Stimulated activated effector memory CD8-positive, alpha-beta T cell treated with anti-CD3 and anti-CD28 coated beads, Interleukin-12 subunit alpha, Interleukin-12 subunit beta, amount 100 ng/mL, for 72 hours (primary cell): ENCODE measurements around the gene MKRN1.
"Not testable (repeated sequence)": the region's sequence is repeated elsewhere in the genome, so short reads cannot be mapped to it uniquely, and the experiment has no call there.

ENCODE experiments used
- ATAC-seq: fragments of 150-1000 bp; cut with Tn5 transposase; 2 replicates; pipeline ENCODE4 v1.10.0; 2021
- DNase-seq, 2 donors: peaks; one replicate each; pipeline ENCODE4 v3.0.0; 2021 to 2022; ENCODE audit warnings: low spot score in 2 of 2
- H3K27ac Mint-ChIP-seq: one replicate; pipeline ENCODE4 v1.8.0; 2022; ENCODE audit warnings: mild to moderate bottlenecking, mixed read lengths
- H3K36me3 Mint-ChIP-seq: one replicate; pipeline ENCODE4 v1.8.0; 2022; ENCODE audit warnings: mild to moderate bottlenecking, mixed read lengths
- H3K4me1 Mint-ChIP-seq: one replicate; pipeline ENCODE4 v1.8.0; 2022; ENCODE audit warnings: mixed read lengths
- H3K4me3 Mint-ChIP-seq: one replicate; pipeline ENCODE4 v1.8.0; 2022; ENCODE audit warnings: mild to moderate bottlenecking, mixed read lengths
- H3K9me3 Mint-ChIP-seq: one replicate; pipeline ENCODE4 v1.8.0; 2022; ENCODE audit warnings: mixed read lengths

Gene MKRN1

DNA sequence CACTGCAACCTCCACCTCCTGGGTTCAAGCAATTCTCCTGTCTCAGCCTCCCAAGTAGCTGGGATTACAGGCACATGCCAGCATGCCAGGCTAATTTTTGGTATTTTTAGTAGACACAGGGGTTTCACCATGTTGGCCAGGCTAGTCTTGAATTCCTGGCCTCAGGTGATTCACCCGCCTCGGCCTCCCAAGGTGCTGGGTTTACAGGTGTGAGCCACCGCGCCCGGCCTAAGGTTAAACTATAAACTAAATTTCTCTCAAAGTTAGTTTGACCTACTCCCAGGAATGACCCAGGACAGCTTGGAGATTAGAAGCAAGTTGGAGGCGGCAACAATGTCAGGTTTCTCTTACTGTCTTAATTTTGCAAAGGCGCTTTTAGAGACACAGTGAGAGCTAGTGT lies 18.5 kb upstream of the MKRN1 start:
- DNase-seq, H3K27ac Mint-ChIP-seq, ATAC-seq, H3K4me3 Mint-ChIP-seq, H3K4me1 Mint-ChIP-seq, H3K36me3 Mint-ChIP-seq, H3K9me3 Mint-ChIP-seq: not testable (repeated sequence)

DNA sequence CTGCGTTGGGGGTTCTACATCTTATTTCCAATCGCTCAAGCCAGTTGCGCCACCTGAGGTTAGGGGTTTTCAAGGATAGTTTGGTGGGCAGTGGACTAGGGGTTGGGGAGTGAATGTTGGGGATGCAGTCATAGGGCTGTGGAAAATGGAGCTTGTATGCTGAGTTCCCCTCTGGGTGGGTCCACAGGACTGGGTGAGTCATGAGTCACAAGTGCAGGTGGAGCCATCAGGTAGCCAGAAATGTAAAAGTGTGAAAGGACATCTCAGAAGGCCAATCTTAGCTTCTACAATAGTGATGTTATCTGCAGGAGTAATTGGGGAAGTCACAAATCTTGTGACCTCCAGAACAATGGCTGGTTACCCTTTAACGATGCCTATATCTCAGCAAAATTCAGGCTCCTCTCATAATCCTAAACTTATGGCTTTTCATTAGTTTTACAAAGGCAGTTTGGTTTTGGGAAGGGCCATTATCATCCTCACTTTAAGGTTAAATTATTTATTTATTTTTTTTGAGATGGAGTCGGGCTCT lies 18.0 kb upstream of the MKRN1 start:
- Mint-ChIP-seq H3K9me3 (no peaks in the 10 kb centered on the region), H3K4me3 (no peak overlapping the region)

DNA sequence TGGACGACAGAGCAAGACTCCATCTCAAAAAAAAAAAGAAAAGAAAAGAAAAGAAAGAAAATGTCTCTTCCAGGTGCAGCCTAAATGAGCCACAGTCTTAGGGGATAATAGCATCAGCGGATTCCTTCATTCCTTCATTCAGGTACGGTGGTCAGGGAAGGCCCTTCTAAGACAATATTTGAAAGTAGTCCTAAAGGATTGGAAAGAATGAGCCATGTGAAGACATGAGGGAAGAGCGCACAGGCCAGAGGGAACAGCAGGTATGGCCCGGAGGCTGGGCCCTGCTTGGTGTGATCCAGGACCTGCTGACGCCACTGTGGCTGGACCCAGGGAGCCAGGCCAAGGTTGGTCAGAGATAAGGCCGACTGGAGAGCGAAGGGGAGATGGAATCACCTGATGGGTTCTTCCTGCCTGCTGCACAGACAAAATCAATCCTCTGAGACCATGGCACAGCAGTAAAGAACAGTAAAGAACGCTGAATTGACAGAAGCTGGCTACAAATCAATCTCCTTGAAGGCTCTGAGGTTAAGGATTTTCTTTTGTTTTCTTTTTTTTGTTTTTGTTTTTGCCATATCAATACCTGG lies 16.3 kb upstream of the MKRN1 start:
- Mint-ChIP-seq H3K36me3 (no peaks in the 10 kb centered on the region), H3K4me1 (no peaks in the 10 kb centered on the region), H3K9me3 (no peaks in the 10 kb centered on the region), H3K27ac (no peak overlapping the region), H3K4me3 (no peak overlapping the region)
- DNase-seq (no peak), ATAC-seq (no peak)

More for the DNA sequence above, 18.0 kb upstream of the MKRN1 start:
- H3K36me3 Mint-ChIP-seq, result no peaks in the 10 kb centered on the region
- no peaks in the 10 kb centered on the region for H3K4me1 Mint-ChIP-seq
- ATAC-seq (no peak), DNase-seq (no peak)
- H3K27ac Mint-ChIP-seq, result no peak overlapping the region

DNA sequence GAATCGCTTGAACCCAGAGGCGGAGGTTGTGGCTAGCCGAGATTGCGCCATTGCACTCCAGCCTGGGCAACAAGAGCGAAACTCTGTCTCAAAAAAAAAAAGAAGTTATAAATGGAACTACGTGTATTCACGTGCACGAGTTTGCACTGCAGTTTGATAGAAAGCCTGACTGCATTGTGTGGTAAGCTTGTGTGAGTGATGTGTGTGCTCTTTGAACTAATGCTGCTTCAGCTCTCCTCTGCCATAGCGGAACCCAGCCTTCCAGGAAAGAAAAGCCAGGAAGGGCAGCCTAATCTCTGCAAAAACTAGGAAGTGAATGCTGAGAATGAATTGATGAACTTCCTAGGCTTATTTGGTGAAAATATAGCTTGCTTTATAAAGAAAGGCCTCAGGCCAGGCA lies 15.6 kb upstream of the MKRN1 start:
- DNase-seq, result no peak
- no peak for ATAC-seq
- Mint-ChIP-seq H3K9me3 (no peaks in the 10 kb centered on the region), H3K4me3 (no peak overlapping the region), H3K4me1 (no peaks in the 10 kb centered on the region), H3K36me3 (no peaks in the 10 kb centered on the region), H3K27ac (no peak overlapping the region)

DNA sequence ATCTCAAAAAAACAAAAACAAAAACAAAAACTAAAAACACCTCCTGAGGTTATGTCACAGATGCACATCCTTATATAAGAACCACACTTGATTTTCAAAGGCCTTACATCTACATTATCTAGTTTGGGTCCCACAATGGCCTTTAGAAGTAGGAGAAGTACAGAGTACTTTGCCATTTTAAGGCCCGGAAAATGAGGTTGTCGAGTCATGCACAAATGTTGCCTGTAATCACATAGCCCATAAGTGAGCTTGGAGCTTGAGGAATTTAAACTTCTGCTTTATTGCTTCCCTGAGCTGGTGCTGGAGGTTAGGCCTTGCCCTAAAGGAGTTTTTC lies 9.7 kb upstream of the MKRN1 start:
- ATAC-seq (no peak), DNase-seq (no peak)
- H3K4me3 Mint-ChIP-seq, result no peak overlapping the region
- no peak overlapping the region for H3K27ac Mint-ChIP-seq
- H3K36me3 Mint-ChIP-seq, result no peaks in the 10 kb centered on the region
- peaks cover 9% of the 10 kb centered on the region for H3K4me1 Mint-ChIP-seq
- no peaks in the 10 kb centered on the region for H3K9me3 Mint-ChIP-seq

DNA sequence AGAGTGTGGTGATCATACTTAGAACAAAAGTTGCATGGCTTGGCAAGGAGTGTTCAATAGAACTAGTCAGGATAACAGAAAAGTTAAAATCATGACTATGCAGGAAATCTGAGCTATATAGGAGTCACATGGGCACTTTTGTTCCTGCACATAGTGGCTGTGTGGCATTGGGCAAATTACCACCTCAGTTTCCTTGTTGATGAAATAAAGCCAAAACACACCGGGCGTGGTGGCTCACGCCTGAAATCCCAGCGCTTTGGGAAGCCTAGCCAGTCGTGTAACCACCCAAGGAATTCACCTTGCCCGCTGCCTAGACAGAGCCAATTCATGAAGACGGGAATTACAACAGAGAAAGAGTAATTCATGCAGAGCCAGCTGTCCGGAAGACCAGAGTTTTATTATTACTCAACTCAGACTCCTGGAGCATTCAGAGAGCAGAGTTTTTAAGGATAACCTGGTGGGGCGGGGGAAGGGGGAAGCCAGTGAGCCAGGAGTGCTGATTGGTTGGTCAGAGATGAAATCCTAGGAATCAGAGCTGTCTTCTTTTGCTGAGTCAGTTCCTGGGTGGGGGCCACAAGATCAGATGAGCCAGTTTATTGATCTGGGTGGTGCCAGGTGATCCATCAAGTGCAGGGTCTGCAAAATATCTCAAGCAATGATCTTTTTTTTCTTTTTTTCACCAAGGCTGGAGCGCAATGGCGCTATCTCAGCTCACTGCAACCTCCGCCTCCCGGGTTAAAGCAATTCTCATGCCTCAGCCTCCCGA lies 6.4 kb upstream of the MKRN1 start:
- Mint-ChIP-seq H3K9me3 (no peaks in the 10 kb centered on the region), H3K36me3 (no peaks in the 10 kb centered on the region), H3K4me1 (peaks cover 9% of the 10 kb centered on the region), H3K4me3 (no peak overlapping the region), H3K27ac (no peak overlapping the region)
- peak; percentile 70 for ATAC-seq
- DNase-seq, result no peak

DNA sequence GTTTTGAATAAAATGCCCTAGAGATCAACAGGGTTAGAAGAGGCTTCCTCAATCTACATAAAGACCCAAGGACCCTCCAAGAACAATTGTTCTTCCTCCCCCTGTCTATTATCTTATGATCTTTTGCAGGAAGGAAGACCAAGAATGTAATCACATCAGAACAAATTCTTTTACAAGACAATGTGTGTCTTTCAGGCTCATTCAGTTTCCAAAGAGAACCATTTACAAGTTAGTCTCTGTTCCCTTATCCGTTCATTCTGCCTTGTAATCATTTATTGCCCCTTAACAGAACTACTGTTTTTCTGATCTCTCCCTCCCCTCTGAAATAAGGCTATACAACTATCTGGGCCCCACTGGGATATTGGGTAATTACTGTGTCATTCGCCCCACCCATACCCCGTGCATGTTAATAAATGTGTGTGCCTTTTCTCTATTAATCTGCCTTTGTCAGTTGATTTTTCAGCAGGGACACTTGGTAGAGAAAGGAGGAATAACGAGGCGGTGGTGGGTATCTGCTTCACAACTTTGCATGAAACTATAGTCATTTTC lies 5.7 kb upstream of the MKRN1 start:
- H3K4me3 Mint-ChIP-seq, result no peak overlapping the region
- H3K27ac Mint-ChIP-seq, result no peak overlapping the region
- no peaks in the 10 kb centered on the region for H3K9me3 Mint-ChIP-seq
- DNase-seq (no peak), ATAC-seq (no peak)
- H3K36me3 Mint-ChIP-seq, result no peaks in the 10 kb centered on the region
- H3K4me1 Mint-ChIP-seq, result peaks cover 9% of the 10 kb centered on the region

DNA sequence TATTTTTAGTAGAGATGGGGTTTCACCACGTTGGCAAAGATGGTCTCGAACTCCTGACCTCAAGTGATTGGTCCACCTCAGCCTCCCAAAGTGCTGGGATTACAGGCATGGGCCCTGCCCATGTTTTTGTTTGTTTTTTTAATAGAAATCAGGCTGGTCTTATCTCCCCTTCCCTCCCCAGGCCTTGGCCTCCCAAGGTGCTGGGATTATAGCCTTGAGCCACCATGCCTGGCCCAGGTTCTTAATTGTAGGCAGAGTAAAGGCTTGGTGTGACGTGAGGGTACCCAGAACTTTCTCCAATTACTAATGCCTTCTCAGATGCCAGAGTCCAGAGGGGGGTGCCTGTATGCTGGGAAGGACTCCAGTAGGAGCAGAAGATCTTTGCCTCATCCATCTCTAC lies 5.2 kb upstream of the MKRN1 start:
- Mint-ChIP-seq H3K36me3 (peaks cover under 1% of the 10 kb centered on the region), H3K9me3 (no peaks in the 10 kb centered on the region), H3K27ac (no peak overlapping the region), H3K4me1 (peaks cover 9% of the 10 kb centered on the region), H3K4me3 (no peak overlapping the region)
- DNase-seq (no peak), ATAC-seq (no peak)

DNA sequence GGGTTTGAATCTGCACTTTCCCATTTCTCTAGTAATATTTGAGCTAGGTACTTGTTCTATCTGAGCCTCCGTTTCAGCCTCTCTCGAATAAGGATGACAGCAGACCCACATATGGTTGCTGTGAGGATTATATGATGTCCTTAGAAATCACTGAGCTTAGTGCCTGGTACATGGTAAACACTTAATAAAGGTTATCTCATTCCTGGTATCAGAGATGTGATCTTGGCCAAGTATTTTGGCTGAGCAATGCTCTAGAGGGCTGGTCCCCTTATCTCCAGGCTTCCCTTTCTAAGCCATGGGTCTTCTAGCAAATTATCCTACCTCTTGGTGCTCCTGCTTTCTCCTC lies 407 bp upstream of the MKRN1 start:
- Mint-ChIP-seq H3K4me3 (peak overlapping the region; percentile 97), H3K4me1 (peaks cover 27% of the 10 kb centered on the region), H3K9me3 (no peaks in the 10 kb centered on the region), H3K36me3 (peaks cover 25% of the 10 kb centered on the region), H3K27ac (peak overlapping the region; percentile 96)
- ATAC-seq, result no peak
- DNase-seq, result no peak

DNA sequence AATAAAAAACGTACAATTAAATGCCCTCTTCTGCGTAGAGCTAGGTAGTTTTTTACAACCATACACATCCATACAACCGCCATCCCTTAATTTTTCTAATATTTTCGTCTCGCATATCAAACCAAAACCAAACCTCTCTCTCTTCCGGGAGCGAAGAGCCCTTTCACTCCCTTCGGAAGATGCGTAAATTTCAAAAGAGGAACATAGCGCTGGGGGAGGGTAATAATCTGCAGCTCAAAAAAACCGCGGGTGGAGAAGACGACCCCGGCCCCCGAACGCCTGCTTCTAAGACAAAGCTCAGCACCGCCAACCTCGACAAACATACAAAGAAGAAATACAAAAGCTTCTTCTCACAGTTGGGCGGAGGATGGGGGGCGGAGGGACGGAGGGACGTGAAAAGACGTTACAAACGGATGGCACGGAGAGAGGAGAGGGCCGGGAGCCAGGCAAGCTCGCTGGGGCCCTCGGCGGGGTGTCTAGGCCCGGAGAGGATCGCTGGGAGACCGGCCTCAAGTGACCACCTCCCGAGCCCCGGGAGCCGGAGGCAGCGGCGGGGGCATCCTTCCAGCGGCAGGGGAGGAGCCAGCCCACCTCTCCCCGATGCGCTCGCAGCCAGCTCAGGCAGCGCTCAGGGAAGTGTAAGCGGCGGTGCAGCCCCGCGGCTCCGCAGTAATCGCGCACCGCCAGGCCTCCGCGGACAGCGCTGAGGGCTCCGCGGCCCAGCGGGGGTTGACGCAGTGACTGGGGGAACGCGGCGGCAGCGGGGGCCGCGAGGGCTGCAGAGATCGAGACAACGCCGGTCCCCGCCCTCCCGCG lies 851 bp downstream of the MKRN1 start:
- Mint-ChIP-seq H3K4me3 (peak overlapping the region; percentile 97), H3K9me3 (no peaks in the 10 kb centered on the region), H3K36me3 (peaks cover 31% of the 10 kb centered on the region), H3K27ac (peak overlapping the region; percentile 96), H3K4me1 (peaks cover 27% of the 10 kb centered on the region)
- peak; percentile 61 for ATAC-seq
- DNase-seq, result peak; percentile 36 to 72

DNA sequence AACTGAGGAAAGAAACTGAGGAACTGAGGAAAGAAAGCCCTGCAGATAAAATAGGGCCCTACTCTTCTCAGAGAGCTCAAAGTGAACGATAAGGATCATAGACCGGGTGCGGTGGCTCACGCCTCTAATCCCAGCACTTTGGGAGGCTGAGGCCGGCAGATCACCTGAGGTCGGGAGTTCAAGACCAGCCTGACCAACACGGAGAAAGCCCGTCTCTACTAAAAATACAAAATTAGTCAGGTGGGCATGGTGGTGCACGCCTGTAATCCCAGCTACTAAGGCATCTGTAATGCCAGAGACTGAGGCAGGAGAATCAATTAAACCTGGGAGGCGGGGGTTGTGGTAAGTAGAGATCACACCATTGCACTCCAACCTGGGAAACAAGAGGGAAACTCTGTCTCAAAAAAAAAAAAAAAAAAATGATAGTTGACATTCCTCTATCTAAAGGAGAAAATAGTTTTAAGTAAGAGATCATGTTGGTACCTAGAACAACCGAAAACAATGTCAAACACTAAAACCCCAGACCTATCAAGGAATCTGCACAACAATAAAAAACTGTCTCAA lies 2.5 kb downstream of the MKRN1 start:
- DNase-seq (no peak), ATAC-seq (no peak)
- H3K27ac Mint-ChIP-seq, result peak overlapping the region; percentile 96
- no peaks in the 10 kb centered on the region for H3K9me3 Mint-ChIP-seq
- peak overlapping the region; percentile 97 for H3K4me3 Mint-ChIP-seq
- peaks cover 36% of the 10 kb centered on the region for H3K36me3 Mint-ChIP-seq
- H3K4me1 Mint-ChIP-seq, result peaks cover 27% of the 10 kb centered on the region

DNA sequence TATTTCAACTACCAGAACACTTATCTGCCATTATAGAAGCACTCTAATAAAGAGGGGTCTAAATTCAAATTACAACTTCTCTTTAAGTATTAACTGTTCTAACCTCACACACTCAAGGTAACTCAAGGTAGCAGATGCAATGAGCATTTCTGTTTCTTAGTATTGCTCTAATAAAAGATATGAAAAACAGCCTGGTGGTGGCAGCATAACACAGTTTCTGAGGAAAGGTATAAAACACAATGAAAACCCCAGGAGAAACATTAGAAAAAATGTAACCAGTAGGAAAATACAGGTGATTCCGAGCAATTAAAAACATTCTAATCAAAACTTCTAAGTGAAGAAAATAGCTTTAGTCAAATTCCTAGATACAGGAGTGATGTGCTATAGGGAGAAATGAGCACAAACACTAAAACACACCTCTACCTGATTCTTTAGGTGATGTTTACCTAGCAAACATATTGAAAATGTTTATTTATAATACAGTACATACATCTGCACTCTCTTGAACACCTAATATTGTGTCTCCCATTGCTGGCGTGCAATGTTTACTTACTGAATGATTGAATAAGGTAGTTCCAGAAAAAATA lies 3.5 kb downstream of the MKRN1 start:
- H3K27ac Mint-ChIP-seq, result no peak overlapping the region
- H3K9me3 Mint-ChIP-seq, result no peaks in the 10 kb centered on the region
- no peak for DNase-seq
- peak overlapping the region; percentile 97 for H3K4me3 Mint-ChIP-seq
- peaks cover 45% of the 10 kb centered on the region for H3K36me3 Mint-ChIP-seq
- no peak for ATAC-seq
- peaks cover 27% of the 10 kb centered on the region for H3K4me1 Mint-ChIP-seq

DNA sequence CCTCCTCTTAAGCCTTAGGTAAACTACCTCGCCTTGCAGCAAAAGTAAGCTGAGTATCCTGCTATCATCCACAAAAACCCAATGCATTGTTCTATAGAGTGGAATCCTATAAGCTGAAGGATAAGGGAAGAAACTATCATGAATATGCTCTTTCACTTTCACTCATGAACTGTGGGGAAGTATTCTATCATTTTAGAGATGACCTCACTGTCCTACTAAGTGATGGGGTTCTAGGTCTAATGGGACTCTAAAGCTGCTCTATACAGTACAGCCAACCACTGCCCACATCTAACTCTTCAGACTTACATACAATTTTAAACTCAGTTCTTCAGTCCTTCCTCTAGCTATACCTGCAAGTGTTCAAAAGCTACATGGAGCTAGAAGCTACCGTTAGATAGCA lies 16.2 kb downstream of the MKRN1 start:
- H3K27ac Mint-ChIP-seq, result no peak overlapping the region
- peaks cover 97% of the 10 kb centered on the region for H3K36me3 Mint-ChIP-seq
- H3K4me3 Mint-ChIP-seq, result no peak overlapping the region
- no peaks in the 10 kb centered on the region for H3K9me3 Mint-ChIP-seq
- peaks cover 2% of the 10 kb centered on the region for H3K4me1 Mint-ChIP-seq
- DNase-seq, result no peak
- ATAC-seq, result peak; percentile 49

DNA sequence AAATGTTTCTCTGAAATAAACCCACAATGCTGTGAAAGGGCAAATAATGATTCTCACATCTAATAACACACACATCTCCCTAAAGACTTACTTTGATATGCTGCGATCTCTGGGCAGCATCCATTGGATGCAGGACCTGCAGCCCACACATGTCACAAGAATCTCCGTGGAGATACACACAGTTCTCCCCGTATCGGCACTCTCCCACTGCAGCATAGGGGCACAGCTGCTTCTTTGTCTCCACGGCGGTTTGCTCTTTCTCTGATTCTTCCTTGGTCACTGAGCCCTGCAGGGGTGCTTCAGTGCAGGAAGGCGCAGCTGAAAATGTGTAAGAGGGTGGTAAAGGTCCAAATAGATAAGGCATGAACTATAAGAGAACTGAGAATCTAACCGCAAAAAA lies 20.4 kb downstream of the MKRN1 start:
- ATAC-seq (no peak), DNase-seq (no peak)
- Mint-ChIP-seq H3K9me3 (no peaks in the 10 kb centered on the region), H3K27ac (no peak overlapping the region), H3K4me1 (peaks cover 20% of the 10 kb centered on the region), H3K4me3 (no peak overlapping the region), H3K36me3 (peaks cover 98% of the 10 kb centered on the region)

DNA sequence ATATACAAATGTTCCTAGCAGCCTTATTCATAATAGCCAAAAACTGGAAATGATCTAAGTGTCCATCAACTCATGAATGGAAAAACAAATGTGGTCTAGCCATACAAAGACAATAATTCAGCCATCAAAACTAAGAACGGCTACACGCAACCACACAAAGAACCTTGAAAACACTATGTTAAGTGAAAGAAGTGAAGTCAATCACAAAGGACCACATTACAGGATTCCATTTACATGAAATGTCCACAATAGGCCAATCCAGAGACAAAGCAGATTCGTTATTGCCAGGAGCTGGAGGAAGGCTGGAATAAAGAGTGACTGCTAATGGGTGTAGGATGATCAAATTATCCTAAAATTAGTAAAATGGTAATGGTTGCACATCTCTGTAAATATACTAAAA lies 21.1 kb downstream of the MKRN1 start:
- Mint-ChIP-seq H3K4me3 (no peak overlapping the region), H3K4me1 (peaks cover 28% of the 10 kb centered on the region), H3K27ac (no peak overlapping the region), H3K36me3 (peaks cover 100% of the 10 kb centered on the region), H3K9me3 (no peaks in the 10 kb centered on the region)
- ATAC-seq (no peak), DNase-seq (no peak)
